ENCODE measurements around the gene TAC3.
"Not testable (repeated sequence)": the region's sequence is repeated elsewhere in the genome, so short reads cannot be mapped to it uniquely, and the experiment has no call there.

- TF ChIP-seq YY1 (IDR thresholded peaks at IDR 0.05; ENCODE audit: insufficient read depth, insufficient read length); SUZ12 (IDR thresholded peaks at IDR 0.05; ENCODE audit: extremely low read depth, insufficient read depth, insufficient read length); ZNF274 (IDR thresholded peaks at IDR 0.05; ENCODE audit: low read depth, low read length): not testable (repeated sequence)
Observed at GRCh38 chr12:56985714-56986113, 30.6 kb downstream of the TAC3 start.

Measured in NT2/D1 (cell line).